ENCODE data around the gene NUDT8.

DNA sequence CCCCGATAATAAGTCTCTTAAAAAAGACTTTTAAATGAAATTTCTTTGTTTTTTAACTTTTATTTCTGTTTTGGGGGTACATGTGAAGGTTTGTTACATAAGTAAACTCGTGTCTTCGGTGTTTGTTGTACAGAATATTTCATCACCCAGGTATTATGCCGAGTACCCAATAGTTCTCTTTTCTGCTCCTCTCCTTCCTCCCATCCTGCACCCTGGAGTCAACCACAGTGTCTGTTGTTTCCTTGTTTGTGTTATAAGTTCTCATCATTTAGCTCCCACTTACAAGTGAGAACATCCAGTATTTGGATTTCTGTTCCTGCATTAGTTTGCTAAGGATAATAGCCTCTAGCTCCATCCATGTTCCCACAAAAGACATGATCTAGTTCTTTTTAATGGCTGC is 47.7 kb downstream of the NUDT8 start:
- TF ChIP-seq SUZ12 (IDR thresholded peaks at IDR 0.05) (no peak), ZNF384 (IDR thresholded peaks at IDR 0.05) (no peak), SP1 (IDR thresholded peaks at IDR 0.05) (no peak), FOXA1 (IDR thresholded peaks at IDR 0.05) (no peak), LEF1 (IDR thresholded peaks at IDR 0.05; ENCODE audit: borderline replicate concordance) (no peak), ELF4 (IDR thresholded peaks at IDR 0.05) (no peak), FOXM1 (IDR thresholded peaks at IDR 0.05; ENCODE audit: borderline replicate concordance) (no peak), FOXK2 (IDR thresholded peaks at IDR 0.05) (no peak)
- TF ChIP-seq, protein P1, sequence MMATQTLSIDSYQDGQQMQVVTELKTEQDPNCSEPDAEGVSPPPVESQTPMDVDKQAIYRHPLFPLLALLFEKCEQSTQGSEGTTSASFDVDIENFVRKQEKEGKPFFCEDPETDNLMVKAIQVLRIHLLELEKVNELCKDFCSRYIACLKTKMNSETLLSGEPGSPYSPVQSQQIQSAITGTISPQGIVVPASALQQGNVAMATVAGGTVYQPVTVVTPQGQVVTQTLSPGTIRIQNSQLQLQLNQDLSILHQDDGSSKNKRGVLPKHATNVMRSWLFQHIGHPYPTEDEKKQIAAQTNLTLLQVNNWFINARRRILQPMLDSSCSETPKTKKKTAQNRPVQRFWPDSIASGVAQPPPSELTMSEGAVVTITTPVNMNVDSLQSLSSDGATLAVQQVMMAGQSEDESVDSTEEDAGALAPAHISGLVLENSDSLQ (IDR thresholded peaks at IDR 0.05) = no peak
